ENCODE data around the gene LRRC39. TPM values are rescaled to one million over a fixed set of nuclear protein-coding genes. Genes with fewer than 3 reads are reported as not detected.

LRRC39 gene
- total and polyA plus RNA-seq, 4 donors = 0.12 to 1.4 (median 0.39) TPM

Small RNA genes within 50 kb of the gene (small RNA-seq; reads per million reads assigned to genes)
- not detected for gene AC093019.1
- gene RPL23AP90 = not detected

Other genes starting within 250 kb of the LRRC39 start
- 10 to 100 TPM; 14.1 to 35.1 TPM for gene SLC35A3, start 208.3 kb downstream of the LRRC39 start, total RNA-seq
- 10 to 100 TPM; 12.1 to 14.8 TPM for gene SLC35A3, start 208.3 kb downstream of the LRRC39 start, polyA plus RNA-seq
- 1 to 10 TPM; 1.3 to 5.9 TPM for gene SASS6, start 45.3 kb downstream of the LRRC39 start, total RNA-seq
- gene SASS6, start 45.3 kb downstream of the LRRC39 start, polyA plus RNA-seq = 1 to 10 TPM in 1 of 2 donors, under 1 TPM in 1; 0.55 to 1.3 TPM
- 10 to 100 TPM in 1 of 2 donors, 1 to 10 TPM in 1; 8.1 to 11.2 TPM for gene TRMT13, start 45.1 kb downstream of the LRRC39 start, total RNA-seq
- 10 to 100 TPM in 1 of 2 donors, 1 to 10 TPM in 1; 3.5 to 10.6 TPM for gene TRMT13, start 45.1 kb downstream of the LRRC39 start, polyA plus RNA-seq
- gene DBT, start 71.6 kb upstream of the LRRC39 start, total RNA-seq = 10 to 100 TPM in 1 of 2 donors, 1 to 10 TPM in 1; 9.8 to 10.7 TPM
- gene DBT, start 71.6 kb upstream of the LRRC39 start, polyA plus RNA-seq = 1 to 10 TPM; 7.7 to 8.5 TPM
- 10 to 100 TPM; 15.9 to 18.9 TPM for gene RTCA, start 88.0 kb upstream of the LRRC39 start, total RNA-seq
- 10 to 100 TPM; 11.2 to 14.3 TPM for gene RTCA, start 88.0 kb upstream of the LRRC39 start, polyA plus RNA-seq
- gene CDC14A, start 174.2 kb upstream of the LRRC39 start, total RNA-seq = 1 to 10 TPM; 3.6 to 4.1 TPM
- gene CDC14A, start 174.2 kb upstream of the LRRC39 start, polyA plus RNA-seq = 1 to 10 TPM in 1 of 2 donors, under 1 TPM in 1; 0.39 to 1.7 TPM